PC-9 (cell line): ENCODE data around the gene ARHGEF17. TPM values are rescaled to one million over a fixed set of nuclear protein-coding genes. Genes with fewer than 3 reads are reported as not detected.

Experiments
- BruUV-seq: library from RNA; stranded (reverse); fragments of 400-500 nt; replicated peaks from 2 replicates; lab custom pipeline; 2021; lab: Mats Ljungman, UMichigan
- CTCF ChIA-PET: fragments of 300-600 bp; sonication (Branson Sonifier 250); formaldehyde crosslinking; loops from one replicate; lab custom pipeline; 2022; ENCODE audit warnings: antibody characterized with exemption; lab: Charles Lee
- POLR2A ChIA-PET: fragments of 300-600 bp; sonication (Branson Sonifier 250); formaldehyde crosslinking; loops from one replicate; lab custom pipeline; 2022; ENCODE audit warnings: antibody characterized with exemption; ENCODE audit not compliant: unreplicated experiment; lab: Charles Lee
- DNase-seq, 2 experiments: peaks; one replicate each; pipeline versions ENCODE4 v3.0.0 to v3.0.0-alpha.2; 2015 to 2022; ENCODE audit warnings: mixed read lengths in 1 of 2
- H2AFZ ChIP-seq: fragments of 200-600 bp; sonication (generic); 2 replicates; pipeline ENCODE4 v1.8.1; 2017; ENCODE audit warnings: antibody characterized with exemption
- H3F3A ChIP-seq: fragments of 200-600 bp; sonication (generic); 2 replicates; pipeline ENCODE4 v1.8.1; 2017; ENCODE audit warnings: antibody characterized with exemption, mild to moderate bottlenecking, low read depth; ENCODE audit not compliant: insufficient read depth
- H3K27ac ChIP-seq: fragments of 200-600 bp; sonication (generic); 2 replicates; pipeline ENCODE4 v1.6.1; 2016; ENCODE audit warnings: mixed run types
- H3K27me3 ChIP-seq: fragments of 200-600 bp; sonication (generic); 2 replicates; pipeline ENCODE4 v1.6.1; 2016; ENCODE audit warnings: low read depth, mixed run types; ENCODE audit not compliant: insufficient read depth
- H3K36me3 ChIP-seq: fragments of 200-600 bp; sonication (generic); 2 replicates; pipeline ENCODE4 v1.6.1; 2016; ENCODE audit warnings: low read depth, mixed run types
- H3K4me1 ChIP-seq: fragments of 200-600 bp; sonication (generic); replicated peaks from 2 replicates; pipeline ENCODE4 v1.6.1; 2016; ENCODE audit warnings: mixed run types; ENCODE audit not compliant: insufficient read depth
- H3K4me2 ChIP-seq: fragments of 200-600 bp; sonication (generic); 2 replicates; pipeline ENCODE4 v1.6.1; 2017; ENCODE audit warnings: mixed run types
- H3K4me3 ChIP-seq: fragments of 200-600 bp; sonication (generic); 2 replicates; pipeline ENCODE4 v1.6.1; 2016; ENCODE audit warnings: mixed run types
- H3K79me2 ChIP-seq: fragments of 200-600 bp; sonication (generic); 2 replicates; pipeline ENCODE4 v1.6.1; 2017; ENCODE audit warnings: low read depth, mixed run types
- H3K9me2 ChIP-seq: fragments of 200-600 bp; sonication (generic); 2 replicates; pipeline ENCODE4 v1.8.1; 2017; ENCODE audit warnings: mild to moderate bottlenecking; ENCODE audit not compliant: insufficient read depth
- H3K9me3 ChIP-seq: fragments of 200-600 bp; sonication (generic); 2 replicates; pipeline ENCODE4 v1.8.1; 2016; ENCODE audit warnings: low read depth; ENCODE audit not compliant: insufficient read depth
- H4K20me1 ChIP-seq: fragments of 200-600 bp; sonication (generic); 2 replicates; pipeline ENCODE4 v1.8.1; 2017; ENCODE audit not compliant: insufficient read depth
- CTCF ChIP-seq: fragments of 200-600 bp; sonication (generic); conservative IDR thresholded peaks from 2 replicates; pipeline ENCODE4 v1.6.1; 2017; ENCODE audit warnings: mixed run types, antibody characterized with exemption, mild to moderate bottlenecking, moderate library complexity
- EZH2 ChIP-seq: fragments of 200-600 bp; sonication (generic); IDR thresholded peaks from 2 replicates; pipeline ENCODE4 v1.8.0; 2017; ENCODE audit warnings: antibody characterized with exemption, low read depth
- intact Hi-C: fragments of 100-400 bp; cut with micrococcal nuclease; formaldehyde crosslinking; loops from one replicate; pipeline ENCODE4 v1.10.0; 2022; ENCODE audit not compliant: unreplicated experiment
- total RNA-seq: library from RNA; stranded (reverse); gene quantifications from 2 replicates; pipeline ENCODE4 v1.2.3, GENCODE V29; 2021

ARHGEF17 gene
- total RNA-seq, 1 experiment from 2014 or later = 56.9 TPM

DNA sequence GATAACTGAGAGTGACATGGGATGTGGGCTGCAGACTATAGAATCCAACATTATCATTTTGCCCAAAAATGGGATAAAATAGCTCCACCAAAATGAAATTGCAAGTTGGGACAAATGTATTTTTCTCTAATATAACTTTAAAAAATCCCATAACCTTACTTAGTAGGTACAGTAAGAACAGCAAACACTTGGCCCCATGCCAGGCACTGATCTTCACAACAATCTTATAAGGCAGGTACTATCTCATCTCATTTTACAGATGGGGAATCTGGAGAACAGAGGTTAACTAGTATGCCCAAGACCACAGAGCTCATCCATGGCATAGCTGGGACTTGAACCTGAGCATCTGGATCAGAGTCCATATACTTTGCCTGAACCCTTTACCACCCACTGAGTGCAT, 13.5 kb upstream of the ARHGEF17 start:
- no peak overlapping the region for H2AFZ ChIP-seq
- peaks cover 20% of the 10 kb centered on the region for H3F3A ChIP-seq
- H3K79me2 ChIP-seq = peaks cover 39% of the 10 kb centered on the region
- no peak for DNase-seq
- no peaks in the 10 kb centered on the region for H3K9me3 ChIP-seq
- peaks cover 19% of the 10 kb centered on the region; the same call in 1 of the 2 replicates for H3K36me3 ChIP-seq
- no peaks in the 10 kb centered on the region for H3K27me3 ChIP-seq
- H3K4me3 ChIP-seq = no peak overlapping the region
- no TSS peak for BruUV-seq
- peak overlapping the region; percentile 45; the same call in 1 of the 2 replicates for H3K27ac ChIP-seq
- H3K4me1 ChIP-seq = peaks cover 14% of the 10 kb centered on the region
- peaks cover 15% of the 10 kb centered on the region for H4K20me1 ChIP-seq
- ChIA-PET CTCF (no interaction called here), POLR2A (interaction anchor here (0.5 kb wide), 1 partner anchor 515 kb away, joined by 3 read pairs; no protein-coding TSS in a partner anchor)
- intact Hi-C loops = loop anchor here (1.0 kb wide), 1 partner anchor 41 kb away; no protein-coding TSS in a partner anchor
- no peaks in the 10 kb centered on the region for H3K9me2 ChIP-seq
- no peak for TF ChIP-seq CTCF
- TF ChIP-seq EZH2 = no peak
- no peak overlapping the region for H3K4me2 ChIP-seq

DNA sequence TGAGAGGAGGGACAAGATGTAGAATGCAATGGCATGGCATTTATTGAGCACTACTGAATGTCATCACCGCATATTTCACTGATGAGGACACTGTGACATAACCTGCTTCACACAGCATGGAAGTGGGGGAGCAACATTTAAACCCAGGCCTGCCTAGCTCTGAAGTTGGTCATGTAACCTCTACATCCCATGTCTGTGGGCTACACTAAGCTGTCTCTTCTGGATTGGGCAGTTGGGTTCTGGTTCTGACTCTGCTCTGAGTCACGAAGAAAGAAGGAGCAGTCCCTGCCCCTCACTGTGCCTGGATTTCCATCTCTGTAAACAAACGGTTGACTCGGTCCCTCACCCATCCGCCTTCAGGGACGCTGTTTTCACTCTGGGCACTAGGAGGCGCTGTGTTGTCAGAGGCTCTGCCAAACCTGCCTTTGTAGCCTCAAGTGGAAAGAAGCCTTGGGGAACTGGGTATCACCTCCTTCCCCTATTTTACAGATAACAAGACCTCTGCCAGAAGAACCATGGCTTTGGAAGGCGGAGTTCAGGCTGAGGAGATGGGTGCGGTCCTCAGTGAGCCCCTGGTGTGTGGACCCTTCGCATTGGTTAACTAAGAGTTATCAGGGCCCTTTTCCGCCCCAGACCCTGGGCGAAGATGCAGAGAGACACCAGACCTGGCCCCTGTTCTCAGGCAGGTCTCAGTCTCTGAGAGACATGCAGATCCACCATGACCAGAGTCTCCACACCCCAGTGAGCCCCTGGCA, 12.7 kb upstream of the ARHGEF17 start:
- Histone ChIP-seq H3K9me3 (no peaks in the 10 kb centered on the region), H3K36me3 (peaks cover 19% of the 10 kb centered on the region; the same call in 1 of the 2 replicates), H3K27me3 (no peaks in the 10 kb centered on the region), H3K4me2 (no peak overlapping the region), H3K79me2 (peaks cover 30% of the 10 kb centered on the region), H3K27ac (peak overlapping the region; percentile 45; the same call in 1 of the 2 replicates), H4K20me1 (peaks cover 15% of the 10 kb centered on the region), H2AFZ (no peak overlapping the region), H3K4me3 (no peak overlapping the region), H3F3A (peaks cover 17% of the 10 kb centered on the region), H3K9me2 (no peaks in the 10 kb centered on the region), H3K4me1 (peaks cover 9% of the 10 kb centered on the region)
- peak; percentile 47 to 73 for DNase-seq
- ChIA-PET POLR2A (no interaction called here), CTCF (no interaction called here)
- TF ChIP-seq CTCF = peak; percentile 98
- no peak for TF ChIP-seq EZH2
- no TSS peak for BruUV-seq
- intact Hi-C loops = loop anchor here (1.0 kb wide), 1 partner anchor 40 kb away; no protein-coding TSS in a partner anchor

DNA sequence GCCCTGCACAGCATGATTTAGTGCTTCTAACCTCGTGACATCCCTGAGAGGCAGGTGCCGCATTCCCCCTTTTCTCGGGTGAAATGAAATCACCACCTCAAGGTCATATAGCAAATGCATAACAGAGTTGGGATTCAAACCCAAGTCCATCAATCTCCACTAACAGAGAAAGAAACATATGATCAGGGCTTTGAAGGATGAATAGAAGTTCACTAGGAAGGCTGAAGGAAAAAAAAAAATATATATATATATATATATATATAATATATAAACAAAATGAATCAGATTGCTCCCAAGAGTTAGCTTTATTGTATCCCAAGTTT, 12.1 kb upstream of the ARHGEF17 start:
- Histone ChIP-seq H3K27ac (no peak overlapping the region), H3K4me2 (no peak overlapping the region), H3K9me2 (no peaks in the 10 kb centered on the region), H3K9me3 (no peaks in the 10 kb centered on the region), H3K4me1 (peaks cover 9% of the 10 kb centered on the region), H3K27me3 (no peaks in the 10 kb centered on the region), H4K20me1 (peaks cover 15% of the 10 kb centered on the region), H2AFZ (no peak overlapping the region), H3K4me3 (no peak overlapping the region), H3K79me2 (peaks cover 25% of the 10 kb centered on the region), H3F3A (peaks cover 23% of the 10 kb centered on the region), H3K36me3 (peaks cover 19% of the 10 kb centered on the region; the same call in 1 of the 2 replicates)
- POLR2A ChIA-PET = no interaction called here
- no TSS peak for BruUV-seq
- no peak for TF ChIP-seq EZH2
- DNase-seq = no peak
- CTCF ChIA-PET = interaction anchor here (0.7 kb wide), 1 partner anchor 54 kb away, joined by 5 read pairs; no protein-coding TSS in a partner anchor
- intact Hi-C loops = loop anchor here (1.0 kb wide), 1 partner anchor 39 kb away; no protein-coding TSS in a partner anchor
